ENCODE results near the gene ITPR2. TPM values are rescaled to one million over a fixed set of nuclear protein-coding genes. Genes with fewer than 3 reads are reported as not detected.

Gene ITPR2
- total RNA-seq, 4 donors from 2014 or later: 34.1 to 53.0 (median 41.0) TPM

DNA sequence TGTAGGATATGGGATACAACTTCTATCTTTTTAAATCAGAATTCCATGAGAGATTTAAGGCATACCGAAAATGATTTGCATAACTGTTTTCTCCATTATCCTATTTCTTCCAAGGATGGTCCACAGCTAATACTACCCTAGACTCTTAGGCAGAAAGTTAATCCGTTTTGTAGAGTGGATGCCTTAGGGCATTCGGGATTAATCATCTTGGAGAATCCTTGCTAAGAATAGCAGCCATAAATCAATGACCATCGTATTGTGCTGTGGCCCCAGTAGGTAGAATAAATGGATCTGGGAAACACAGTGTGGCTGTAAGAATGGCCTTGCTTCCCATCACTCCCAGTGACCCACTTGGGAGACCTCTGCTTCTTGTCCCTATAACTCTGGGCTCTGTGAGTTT, 538.0 kb downstream of the ITPR2 start:
- TF ChIP-seq, protein P1, sequence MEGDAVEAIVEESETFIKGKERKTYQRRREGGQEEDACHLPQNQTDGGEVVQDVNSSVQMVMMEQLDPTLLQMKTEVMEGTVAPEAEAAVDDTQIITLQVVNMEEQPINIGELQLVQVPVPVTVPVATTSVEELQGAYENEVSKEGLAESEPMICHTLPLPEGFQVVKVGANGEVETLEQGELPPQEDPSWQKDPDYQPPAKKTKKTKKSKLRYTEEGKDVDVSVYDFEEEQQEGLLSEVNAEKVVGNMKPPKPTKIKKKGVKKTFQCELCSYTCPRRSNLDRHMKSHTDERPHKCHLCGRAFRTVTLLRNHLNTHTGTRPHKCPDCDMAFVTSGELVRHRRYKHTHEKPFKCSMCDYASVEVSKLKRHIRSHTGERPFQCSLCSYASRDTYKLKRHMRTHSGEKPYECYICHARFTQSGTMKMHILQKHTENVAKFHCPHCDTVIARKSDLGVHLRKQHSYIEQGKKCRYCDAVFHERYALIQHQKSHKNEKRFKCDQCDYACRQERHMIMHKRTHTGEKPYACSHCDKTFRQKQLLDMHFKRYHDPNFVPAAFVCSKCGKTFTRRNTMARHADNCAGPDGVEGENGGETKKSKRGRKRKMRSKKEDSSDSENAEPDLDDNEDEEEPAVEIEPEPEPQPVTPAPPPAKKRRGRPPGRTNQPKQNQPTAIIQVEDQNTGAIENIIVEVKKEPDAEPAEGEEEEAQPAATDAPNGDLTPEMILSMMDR (IDR thresholded peaks at IDR 0.05; ENCODE audit: low read depth): no peak

DNA sequence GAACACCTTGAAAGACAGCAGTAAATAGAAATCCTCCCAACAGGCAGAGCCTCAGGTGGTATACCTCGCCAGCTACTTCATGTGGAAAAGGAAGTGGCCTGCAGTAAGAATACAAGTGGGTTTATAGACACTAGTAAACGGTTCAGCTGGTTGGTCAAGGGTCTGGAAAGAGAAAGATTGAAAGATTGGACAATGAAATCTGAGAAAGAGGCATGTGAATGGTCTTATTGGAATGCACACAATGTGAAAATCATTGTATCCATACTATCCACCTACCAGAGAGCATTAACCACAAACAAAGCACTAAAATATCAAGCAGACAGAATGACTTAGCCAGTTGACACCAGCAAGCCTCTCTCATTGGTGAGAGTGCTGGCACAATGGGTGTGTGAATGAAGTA, 539.4 kb downstream of the ITPR2 start:
- TF ChIP-seq, protein P1 (IDR thresholded peaks at IDR 0.05; ENCODE audit: low read depth): no peak

DNA sequence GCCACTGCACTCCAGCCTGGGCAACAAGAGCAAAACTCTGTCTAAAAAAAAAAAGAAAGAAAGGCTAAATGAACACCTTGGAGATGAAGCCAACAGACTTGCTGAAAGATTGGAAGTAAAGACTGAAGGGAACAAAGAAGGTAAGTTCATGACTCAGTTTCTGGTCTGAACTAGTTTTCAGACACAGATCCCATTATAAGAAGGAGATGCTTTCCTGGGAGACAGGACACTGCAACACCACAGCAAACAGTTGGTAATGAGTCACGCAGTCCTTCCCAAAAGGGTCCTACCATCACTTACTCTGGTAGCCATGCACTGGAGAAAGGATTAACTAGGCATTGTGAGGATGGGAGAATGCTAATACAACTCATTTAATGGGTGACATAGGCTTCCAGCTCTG, 540.4 kb downstream of the ITPR2 start:
- TF ChIP-seq, protein P1 (IDR thresholded peaks at IDR 0.05; ENCODE audit: low read depth): no peak

DNA sequence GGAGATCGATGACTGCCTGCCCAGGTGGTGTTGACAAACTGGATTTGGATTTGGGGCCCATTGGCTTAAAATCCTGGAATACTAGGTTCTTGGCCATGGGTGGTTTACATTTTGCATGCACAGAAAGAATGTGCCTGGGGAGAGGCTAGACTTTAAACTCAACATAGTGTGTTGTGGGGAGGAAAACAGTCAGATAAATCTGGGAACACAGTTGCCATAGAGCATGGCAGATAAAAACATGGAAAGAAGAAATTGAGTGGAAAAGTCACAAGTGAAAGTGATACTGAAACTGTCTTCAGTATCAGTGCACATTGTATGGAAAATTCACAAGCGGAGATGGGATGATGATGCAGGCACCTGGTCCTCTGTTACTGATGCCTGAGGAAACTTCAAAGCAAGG, 542.4 kb downstream of the ITPR2 start:
- TF ChIP-seq, protein P1 (IDR thresholded peaks at IDR 0.05; ENCODE audit: low read depth): no peak

DNA sequence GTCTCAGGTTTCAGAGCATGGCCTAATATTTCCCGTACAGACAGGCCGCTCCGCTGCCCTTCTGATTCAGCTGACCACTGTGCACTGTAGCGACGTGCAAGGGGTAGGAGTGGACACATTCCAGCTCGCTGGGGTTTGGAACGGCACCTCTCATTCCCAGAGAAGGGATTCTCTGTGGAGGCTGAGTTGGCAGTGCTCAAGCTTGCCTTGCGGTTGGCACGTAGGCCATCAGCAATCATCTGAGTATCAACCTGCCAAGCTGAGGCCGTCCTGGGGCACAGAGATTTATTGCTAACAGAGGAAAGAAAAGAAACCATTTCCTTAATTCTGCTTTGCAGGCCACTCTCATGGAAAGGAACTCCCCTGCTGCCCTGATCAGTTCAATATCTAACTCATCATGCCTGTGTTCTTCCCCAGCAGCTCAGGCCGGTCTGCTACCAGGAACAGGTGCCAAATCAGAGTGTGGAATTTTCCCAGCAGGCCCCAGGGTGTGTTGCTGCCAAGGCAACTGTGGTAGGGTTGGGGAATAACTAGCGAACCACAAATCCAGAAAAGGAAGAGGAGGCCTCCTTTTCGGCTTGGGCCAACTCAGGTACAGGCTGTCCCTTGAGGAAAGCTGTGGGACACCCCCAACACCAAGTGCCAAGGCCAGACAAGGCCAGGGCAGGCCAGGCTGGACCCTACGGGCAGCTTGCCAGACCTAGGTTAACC, 545.2 kb downstream of the ITPR2 start:
- TF ChIP-seq, protein P1 (IDR thresholded peaks at IDR 0.05; ENCODE audit: low read depth): no peak

Small RNA genes lying within 50 kb of the gene (small RNA-seq; reads per million reads assigned to genes)
- not detected for gene RNA5SP354

Other genes with a start within 250 kb of the ITPR2 start
- gene INTS13, start 104.8 kb upstream of the ITPR2 start, total RNA-seq: 10 to 100 TPM; 12.6 to 40.3 (median 20.8) TPM
- gene FGFR1OP2, start 105.3 kb upstream of the ITPR2 start, total RNA-seq: 100 to 1,000 TPM in 1 of 4 donors, 10 to 100 TPM in 3; 61.2 to 110 (median 82.6) TPM
- 10 to 100 TPM; 36.8 to 49.5 (median 44.1) TPM for gene TM7SF3, start 181.2 kb upstream of the ITPR2 start, total RNA-seq
- gene MED21, start 189.4 kb upstream of the ITPR2 start, total RNA-seq: 10 to 100 TPM; 30.0 to 54.1 (median 38.4) TPM
- not detected for gene C12orf71, start 249.4 kb upstream of the ITPR2 start, total RNA-seq